ENCODE data around the gene HRH3.

Gene HRH3

DNA sequence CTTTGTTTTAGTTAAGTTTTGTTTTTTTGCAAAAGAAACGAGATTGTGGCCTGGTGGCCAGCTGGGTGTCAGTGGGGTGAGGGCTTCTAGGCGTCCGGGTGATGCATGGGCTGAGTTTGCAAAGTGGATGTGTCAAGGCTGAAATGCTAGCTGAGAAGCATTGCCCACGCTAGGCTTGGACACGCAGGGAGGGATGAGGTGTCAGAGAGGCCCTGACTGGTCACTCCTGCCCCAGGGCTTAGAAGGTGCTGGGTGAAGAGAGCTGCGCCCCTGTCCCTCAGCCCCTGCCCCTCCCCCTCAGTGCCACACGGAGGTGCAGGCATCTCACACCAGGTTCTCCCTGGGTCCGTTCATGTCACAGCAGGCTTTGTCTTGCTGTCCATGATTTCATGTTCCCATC is 26.4 kb upstream of the HRH3 start:
- in situ Hi-C loops (cut with MboI; ENCODE audit: low pct_unique_long_range_greater_than_20kb, low sequenced_read_pairs): no loop called here
- DNase-seq: no peak

DNA sequence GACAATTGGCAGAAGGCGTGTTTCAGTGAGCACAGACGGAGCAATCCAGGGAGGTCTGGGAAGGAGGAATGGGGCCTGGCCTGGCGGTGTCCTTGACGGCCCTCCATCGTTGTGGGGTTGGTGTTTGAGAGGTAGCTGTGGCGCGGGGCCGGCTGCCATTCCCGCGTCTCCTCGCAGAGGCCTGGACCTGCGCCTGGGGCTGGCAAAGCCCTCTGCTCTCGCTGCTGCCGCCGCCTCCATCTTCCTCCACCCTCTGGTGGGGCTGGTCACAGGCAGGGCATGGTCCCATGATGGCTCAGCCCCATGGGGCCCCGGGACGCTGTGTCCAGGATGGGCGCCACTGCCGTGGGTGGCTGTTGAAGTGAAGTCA is 25.8 kb upstream of the HRH3 start:
- in situ Hi-C loops (cut with MboI; ENCODE audit: low pct_unique_long_range_greater_than_20kb, low sequenced_read_pairs): no loop called here

DNA sequence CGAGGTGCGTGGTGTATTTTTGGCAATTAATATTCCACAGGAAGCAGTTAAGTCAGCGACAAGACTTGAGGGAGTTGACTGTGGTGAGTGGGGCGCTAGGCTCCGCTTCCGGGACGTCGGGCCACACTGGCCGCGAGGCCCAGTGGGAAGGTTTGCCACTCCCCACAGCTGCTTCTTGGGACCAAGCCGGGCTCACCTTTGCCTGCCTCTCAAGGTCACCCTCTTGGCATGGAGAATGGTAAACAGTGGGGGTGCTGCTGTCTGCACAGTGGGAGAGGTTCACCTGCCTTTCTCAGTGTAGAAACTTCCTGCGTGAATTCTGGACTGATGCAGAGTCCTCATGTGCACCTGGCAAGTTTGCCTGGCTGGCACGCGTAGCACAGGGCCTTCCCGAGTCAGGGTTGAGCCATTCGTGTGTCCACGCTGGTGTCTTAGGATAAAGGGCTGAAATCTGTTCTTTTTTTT is 24.6 kb upstream of the HRH3 start:
- in situ Hi-C loops (cut with MboI; ENCODE audit: low pct_unique_long_range_greater_than_20kb, low sequenced_read_pairs): no loop called here
- DNase-seq: peak; percentile 38

More for the DNA sequence above, 25.8 kb upstream of the HRH3 start:
- DNase-seq: no peak

DNA sequence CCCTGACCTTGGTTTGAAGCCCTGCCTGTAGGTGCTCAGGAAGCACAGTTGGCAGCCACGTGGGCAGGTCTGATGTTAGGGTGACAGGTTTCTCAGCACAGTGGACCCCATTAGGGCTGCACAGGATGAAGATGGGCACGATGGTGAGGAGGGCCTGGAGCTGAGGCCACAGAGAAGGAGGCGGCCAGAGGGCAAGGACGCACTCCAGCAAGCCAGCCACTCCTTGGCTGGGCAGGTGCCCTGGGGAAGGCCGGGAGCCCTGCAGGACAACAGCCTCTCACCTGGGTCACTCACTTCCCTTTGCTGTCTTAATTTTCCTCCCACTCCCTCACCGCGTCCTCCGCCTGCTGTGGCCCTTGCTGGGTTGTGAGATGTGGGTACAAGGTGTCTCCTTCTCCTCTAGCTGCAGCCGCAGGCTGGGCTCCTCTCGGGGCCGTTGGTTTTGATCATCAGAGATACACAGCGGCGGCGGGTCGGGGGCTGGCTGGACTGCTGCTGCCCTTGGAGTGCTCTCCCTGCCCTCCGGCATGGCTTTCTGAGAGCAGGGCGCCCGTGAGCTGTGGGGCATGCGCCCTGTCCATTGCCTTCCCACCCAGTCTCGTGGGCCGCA is 23.9 kb upstream of the HRH3 start:
- in situ Hi-C loops (cut with MboI; ENCODE audit: low pct_unique_long_range_greater_than_20kb, low sequenced_read_pairs): no loop called here

DNA sequence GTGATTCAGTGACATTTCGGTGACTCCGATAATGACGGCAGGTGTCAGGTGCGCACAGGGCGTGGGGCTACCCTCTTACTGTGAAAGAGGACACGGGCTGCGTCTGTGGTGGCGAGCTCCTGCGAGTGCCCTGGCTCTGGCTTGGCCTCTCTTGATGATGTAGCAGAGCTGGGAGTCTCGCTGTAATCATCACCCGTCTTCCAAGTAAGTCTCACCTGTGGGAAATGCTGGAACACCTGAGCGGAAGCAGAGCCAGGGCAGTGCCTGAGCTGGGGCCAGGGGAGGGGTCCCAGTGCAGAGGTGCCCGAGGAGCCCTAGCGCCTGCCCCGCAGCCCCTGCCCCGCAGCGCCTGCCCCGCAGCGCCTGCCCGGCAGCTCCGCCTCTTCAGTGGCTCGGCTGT is 23.0 kb upstream of the HRH3 start:
- in situ Hi-C loops (cut with MboI; ENCODE audit: low pct_unique_long_range_greater_than_20kb, low sequenced_read_pairs): no loop called here
- DNase-seq: no peak

More for the DNA sequence above, 23.9 kb upstream of the HRH3 start:
- no peak for DNase-seq

DNA sequence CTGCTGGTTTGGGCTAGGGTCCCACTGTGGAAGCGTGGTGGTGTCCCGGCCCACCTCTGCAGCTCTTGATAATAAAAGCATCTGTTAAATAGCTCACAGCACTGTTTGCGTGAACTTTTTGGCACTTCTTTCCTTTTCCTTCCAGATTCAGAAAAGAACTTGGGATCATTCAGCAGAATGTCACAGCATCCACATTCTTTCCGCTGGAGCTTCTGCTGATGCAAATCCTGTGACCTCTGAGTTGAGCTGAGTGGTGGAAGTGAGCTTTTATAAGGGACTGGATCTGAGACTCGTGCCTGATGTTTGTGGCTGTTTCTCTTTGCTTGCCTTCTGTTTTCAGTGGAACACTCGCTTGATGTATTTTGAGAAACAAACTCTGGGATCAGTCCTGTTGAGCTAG is 22.1 kb upstream of the HRH3 start:
- in situ Hi-C loops (cut with MboI; ENCODE audit: low pct_unique_long_range_greater_than_20kb, low sequenced_read_pairs): no loop called here
- no peak for DNase-seq

DNA sequence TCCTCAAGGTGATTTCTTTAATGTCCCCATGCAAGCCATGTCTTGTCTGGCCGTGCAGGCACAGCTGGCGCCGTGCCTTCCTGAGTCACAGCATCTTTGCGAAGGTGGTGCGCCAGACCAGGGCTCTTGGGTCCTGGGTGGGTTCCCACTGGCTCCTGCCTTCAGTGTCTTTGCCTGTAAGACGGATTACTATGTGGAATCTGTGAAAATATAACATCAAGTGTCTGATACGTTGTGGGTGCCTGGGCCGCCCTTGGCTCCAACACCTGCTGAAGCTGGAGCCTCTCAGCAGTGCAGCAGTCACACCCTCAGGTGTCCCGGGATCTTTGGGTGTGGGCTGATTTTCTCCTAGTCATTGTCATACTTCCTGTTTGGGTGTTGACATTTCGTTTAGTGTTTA is 21.4 kb upstream of the HRH3 start:
- no peak for DNase-seq
- in situ Hi-C loops (cut with MboI; ENCODE audit: low pct_unique_long_range_greater_than_20kb, low sequenced_read_pairs): no loop called here

DNA sequence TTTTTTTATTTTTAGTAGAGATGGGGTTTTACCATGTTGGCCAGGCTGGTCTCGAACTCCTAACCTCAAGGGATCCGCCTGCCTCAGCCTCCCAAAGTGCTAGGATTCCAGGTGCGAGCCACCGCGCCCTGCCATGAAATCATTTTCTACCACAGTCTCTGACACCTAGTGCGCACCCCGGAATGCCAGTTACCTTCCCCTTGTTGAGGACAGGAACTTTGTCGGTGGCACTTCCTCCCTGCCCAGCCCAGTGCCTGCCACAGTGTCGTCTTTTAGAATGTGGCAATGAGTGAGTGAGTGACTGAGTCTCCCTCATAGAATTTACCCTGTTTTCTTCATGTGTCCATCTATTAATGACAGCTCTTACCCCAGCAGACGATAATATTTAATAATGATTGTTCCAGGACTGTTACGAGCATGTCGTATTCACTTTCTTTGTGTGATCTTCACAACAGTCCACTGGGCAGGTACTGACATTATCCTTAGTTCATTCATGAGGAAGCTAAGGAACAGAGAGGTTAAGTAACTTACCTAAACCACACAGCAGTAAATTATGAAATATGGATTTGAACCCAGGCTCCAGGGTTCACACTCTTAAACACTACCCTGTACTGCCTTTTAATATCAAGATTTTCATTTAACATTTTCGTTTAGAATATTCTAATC is 20.1 kb upstream of the HRH3 start:
- no peak for DNase-seq
- in situ Hi-C loops (cut with MboI; ENCODE audit: low pct_unique_long_range_greater_than_20kb, low sequenced_read_pairs): no loop called here

DNA sequence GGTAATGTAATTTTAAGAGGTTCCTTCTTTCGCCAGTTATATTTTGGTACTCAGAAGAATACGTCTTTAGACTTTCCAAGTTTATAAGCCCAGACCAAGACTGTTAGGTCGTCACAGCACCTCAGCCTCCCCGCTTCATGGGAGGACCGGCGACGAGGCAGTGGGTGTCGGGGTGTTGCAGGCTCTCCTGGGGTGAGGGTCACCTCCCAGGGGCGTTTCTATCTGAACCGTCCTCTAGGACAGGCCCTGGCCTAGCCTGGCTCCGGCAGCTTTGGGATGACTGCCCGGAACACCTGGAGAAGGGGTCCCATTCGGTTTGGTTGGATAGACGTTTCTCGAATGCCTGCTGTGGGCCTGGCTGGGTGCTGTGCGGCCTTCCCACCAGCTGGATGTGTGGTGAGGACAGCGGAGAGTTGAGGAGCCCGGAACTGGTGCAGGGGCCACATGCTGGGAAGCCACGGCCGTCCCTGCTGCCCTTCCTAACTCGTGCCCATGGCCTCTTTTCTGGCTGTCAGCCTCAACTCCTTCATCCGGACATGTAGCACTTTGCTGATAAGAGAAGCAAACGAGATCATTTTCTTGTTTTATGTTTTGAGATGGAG is 19.3 kb upstream of the HRH3 start:
- no peak for DNase-seq

DNA sequence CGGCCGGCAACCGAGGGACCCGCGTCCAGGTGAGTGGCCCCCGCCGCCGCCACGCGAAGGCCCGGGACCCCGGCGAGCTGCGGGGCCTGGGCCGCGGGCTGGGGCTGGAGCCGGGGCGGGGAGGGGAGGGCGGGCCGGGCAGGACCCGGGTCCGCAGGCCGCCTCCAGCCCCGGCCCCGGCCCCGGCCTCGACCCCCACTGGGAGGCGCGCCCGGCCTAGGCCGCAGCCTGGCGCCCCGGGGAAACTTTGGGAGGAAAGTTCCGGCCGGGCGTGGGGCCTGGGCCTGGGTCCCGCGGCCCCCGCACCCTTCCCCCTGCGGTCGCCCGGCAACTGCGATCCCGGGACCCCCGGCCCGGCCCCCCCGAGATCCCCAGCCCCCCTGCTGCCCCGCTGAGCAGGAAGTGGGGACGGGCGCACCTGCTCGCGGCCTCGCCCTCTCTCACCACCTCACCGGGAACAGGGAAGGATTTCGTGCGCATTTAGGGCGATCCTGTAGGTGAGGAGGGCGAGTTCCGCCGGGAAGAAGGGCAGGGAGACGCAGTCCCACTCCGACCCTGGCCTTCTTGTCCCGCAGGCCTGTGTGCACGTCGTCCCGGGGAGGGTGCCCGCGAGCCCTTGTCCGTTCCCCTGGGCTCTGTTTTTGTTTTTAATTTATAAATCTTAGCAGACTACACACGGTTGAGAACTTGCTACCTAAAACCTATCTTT is 18.6 kb upstream of the HRH3 start:
- in situ Hi-C loops (cut with MboI; ENCODE audit: low pct_unique_long_range_greater_than_20kb, low sequenced_read_pairs): no loop called here
- DNase-seq: no peak

More for the DNA sequence above, 19.3 kb upstream of the HRH3 start:
- in situ Hi-C loops (cut with MboI; ENCODE audit: low pct_unique_long_range_greater_than_20kb, low sequenced_read_pairs): no loop called here

DNA sequence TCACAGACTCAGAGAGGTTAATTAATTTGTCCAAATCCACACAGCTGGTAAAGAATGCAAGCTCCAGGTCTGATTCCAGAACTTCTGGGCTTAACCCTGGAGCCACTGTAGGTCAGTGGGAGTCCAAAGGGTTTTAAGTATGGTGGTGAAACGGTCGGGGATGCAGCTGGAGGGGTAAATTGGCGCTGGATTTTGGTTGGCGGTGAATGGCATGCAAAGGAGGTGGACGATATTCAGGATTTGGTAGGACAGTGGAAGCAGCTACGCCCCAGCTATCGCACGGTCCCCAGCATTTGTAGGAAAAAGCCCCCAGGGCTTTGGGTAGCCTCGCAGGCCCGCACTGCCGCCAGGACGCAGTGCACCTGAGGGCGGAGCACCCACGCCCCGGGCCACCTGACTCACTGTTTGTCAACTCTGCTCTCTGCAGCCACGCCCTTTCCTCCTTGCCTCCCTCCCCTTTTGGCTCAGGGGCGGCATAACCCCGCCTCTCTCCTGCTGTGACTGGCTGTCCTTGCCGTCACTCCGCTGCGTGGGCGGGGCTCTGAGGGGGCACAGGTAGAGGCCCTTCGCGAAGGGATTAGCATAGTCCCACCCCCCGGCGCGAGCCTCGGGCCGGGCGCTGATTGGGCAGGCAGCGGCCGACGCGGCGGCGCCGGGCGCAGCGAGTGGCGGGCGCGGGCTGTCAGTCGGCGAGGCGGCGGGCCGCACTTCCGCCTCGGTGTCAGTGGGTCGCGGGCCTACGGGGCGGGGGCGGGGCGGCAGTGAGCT is 17.9 kb upstream of the HRH3 start, which contains the start of gene OSBPL2:
TSS of gene OSBPL2 (plus strand) at position 721 of the 768 bp plus-strand sequence. CDS start 17,664 bp downstream, outside the sequence.
- in situ Hi-C loops (cut with MboI; ENCODE audit: low pct_unique_long_range_greater_than_20kb, low sequenced_read_pairs): no loop called here

DNA sequence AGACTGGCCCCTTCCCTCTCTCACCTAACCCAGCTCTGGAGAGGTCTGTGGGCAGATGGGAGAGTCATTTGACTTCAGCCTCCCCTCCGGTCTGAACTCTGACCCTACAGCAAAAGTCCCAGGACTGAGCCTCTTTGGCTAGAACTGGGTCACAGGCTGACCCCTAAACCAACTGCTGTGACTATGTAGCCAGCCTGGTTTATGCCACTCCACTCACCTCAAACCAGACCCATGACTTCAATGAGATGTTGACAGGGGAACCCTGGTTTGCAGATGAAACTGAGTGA is 17.4 kb upstream of the HRH3 start:
- in situ Hi-C loops (cut with MboI; ENCODE audit: low pct_unique_long_range_greater_than_20kb, low sequenced_read_pairs): no loop called here
- DNase-seq: no peak

More for the DNA sequence above, 17.9 kb upstream of the HRH3 start, which contains the start of gene OSBPL2:
- DNase-seq: peak; percentile 99

DNA sequence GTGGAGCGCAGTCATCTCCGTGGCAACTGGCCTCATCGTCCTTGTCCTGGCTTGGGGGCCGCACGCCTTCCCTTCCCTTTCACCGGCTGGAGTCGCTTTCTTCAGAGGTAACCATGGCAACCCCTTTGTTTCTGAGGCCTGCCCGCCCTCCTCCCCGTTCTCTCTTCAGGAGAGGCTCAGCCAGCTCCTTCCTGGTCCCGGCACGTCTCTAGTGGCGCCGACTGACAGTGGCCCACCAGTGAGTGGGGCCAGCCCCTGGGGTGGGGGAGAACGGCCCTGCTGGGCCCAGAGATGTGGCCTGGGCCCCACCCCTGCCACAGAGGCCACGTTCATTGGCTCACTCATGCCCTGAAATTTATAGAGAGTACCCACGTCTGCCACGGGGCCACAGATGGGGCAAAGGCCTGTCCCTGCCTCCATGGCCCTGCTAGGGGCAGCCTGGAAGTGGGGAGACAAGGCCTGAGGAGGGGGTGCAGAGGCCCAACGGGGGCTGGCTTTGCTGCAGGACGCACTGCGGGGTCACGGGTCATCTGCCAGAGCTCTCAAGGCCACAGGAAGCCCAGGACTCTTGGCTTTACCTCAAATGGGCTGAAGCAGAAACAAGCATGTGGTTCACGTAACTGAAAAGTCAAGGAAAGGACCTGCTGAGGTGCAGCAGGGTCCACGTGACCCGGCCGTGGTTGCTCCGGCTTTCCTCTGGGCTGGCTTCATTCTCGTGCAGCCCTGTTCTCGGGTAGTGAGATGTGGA is 16.9 kb upstream of the HRH3 start:
- no peak for DNase-seq
- in situ Hi-C loops (cut with MboI; ENCODE audit: low pct_unique_long_range_greater_than_20kb, low sequenced_read_pairs): no loop called here

DNA sequence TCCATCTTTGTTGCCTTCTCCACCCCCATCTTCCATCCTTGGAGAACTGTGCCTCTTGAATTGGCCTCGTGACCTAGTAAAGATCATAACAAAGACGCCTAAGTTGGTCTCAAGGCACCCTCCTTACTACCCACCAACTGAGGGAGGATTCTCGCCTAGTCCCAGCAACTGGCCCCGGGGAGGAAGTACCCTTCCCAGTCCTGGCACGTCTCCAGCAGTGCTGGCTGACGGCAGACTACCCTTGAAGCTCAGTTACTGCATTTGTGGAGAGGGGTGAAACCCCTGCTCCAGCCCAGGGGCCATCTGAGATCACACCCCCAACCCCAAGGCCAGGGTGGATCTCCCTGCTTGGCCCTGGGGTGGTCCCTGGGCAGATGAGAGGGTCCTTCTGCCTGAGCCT is 16.1 kb upstream of the HRH3 start:
- DNase-seq: no peak
- in situ Hi-C loops (cut with MboI; ENCODE audit: low pct_unique_long_range_greater_than_20kb, low sequenced_read_pairs): no loop called here

DNA sequence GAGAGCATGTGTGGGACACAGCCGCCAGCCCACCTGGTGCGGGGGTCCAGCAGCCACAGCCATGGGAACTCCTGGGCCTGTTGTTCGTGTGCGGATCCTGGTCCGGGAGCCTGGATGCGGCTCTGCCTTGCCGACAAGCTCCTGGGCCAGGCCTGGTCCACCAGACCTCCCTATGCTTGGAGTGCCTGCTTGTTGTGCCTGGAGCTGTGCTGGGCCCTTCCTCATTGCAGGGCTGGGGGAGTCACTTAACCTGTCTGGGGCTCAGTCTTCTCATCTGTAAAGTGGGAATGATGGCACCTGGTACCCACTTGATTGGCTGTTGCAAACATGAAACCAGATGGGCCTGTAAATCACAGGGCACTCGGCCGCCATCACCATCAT is 15.7 kb upstream of the HRH3 start:
- in situ Hi-C loops (cut with MboI; ENCODE audit: low pct_unique_long_range_greater_than_20kb, low sequenced_read_pairs): no loop called here
- DNase-seq: no peak

DNA sequence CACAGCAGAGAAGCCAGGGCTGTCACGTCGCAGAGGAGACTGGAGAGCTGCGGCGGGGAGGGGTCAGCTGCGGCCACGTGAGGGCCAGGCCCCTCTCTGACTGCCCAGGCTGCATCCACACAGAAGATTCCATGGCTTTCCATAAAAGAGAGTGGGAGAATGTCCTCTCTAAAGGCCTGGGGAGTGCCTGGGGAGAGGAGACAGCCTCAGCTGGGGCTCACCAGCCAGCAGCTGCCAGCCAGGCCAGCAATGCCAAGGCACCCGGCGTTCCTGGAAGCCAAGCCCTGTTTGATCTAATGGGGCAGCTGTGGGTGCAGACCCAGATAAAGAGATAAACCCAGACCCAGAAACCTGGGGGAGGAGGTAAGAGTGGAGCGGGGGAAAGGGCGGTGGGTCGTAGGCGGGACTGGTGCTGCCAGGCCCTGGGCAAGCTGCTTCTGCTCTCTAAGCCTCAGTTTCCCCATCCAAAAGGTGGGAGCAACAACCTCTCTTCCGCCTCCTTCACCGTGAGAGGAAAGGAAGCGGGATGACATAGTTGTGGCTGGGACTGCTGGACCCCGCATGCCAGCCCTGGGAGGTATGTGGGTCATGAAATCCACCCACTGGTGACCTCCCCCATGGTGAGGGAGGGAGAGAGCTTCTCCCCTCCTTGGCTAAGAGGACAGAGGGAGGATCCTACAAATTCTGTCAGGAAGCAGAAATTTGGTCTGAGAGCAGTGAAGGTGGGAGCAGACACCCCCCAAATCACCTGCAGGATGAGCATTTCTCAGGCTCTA is 15.1 kb upstream of the HRH3 start:
- in situ Hi-C loops (cut with MboI; ENCODE audit: low pct_unique_long_range_greater_than_20kb, low sequenced_read_pairs): no loop called here
- no peak for DNase-seq

DNA sequence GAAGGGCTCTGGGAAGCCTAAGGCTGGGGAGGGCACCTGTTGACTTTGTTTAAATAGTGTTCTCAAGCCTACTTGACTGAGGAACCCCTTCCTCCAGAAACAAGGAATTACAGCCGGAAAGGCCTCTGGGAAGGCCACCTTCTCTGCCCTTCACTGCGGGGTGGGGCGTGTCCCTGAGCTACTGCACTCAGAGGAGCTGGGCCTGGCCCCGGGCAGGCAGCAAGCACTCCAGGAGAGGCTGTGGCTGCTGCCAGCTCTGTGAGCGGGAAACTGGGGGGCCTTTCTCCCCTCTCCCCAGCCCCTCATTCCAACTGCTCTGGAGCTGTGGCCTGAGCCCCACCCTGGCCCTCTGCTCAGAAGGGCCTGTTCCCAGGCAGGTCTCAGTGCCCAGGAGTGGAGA is 14.3 kb upstream of the HRH3 start:
- in situ Hi-C loops (cut with MboI; ENCODE audit: low pct_unique_long_range_greater_than_20kb, low sequenced_read_pairs): no loop called here
- no peak for DNase-seq

DNA sequence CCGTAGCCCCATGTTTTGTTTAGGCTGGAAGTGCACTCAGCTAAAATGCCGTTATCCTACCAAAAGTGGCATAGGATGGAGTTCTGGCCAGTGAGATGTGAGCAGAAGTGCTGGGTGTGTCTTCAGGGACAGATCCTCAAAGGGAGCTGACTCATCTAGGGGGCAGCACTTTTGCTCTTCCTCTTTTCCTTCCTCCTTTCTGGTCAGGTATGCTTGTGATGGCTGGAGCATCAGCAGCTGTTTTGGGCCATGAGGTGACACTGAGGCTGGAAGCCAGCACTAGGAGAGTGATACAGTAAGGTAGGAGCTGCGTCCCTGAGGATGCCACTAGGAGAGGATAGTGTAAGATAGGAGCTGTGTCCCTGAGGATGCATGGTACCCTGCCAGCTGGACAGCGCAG is 13.6 kb upstream of the HRH3 start:
- peak; percentile 24 for DNase-seq
- in situ Hi-C loops (cut with MboI; ENCODE audit: low pct_unique_long_range_greater_than_20kb, low sequenced_read_pairs): no loop called here
